GM12864 (cell line): ENCODE measurements around the gene MB21D2.

Source experiments
- DNase-seq: peaks from one replicate; pipeline ENCODE4 v3.0.0-alpha.2; 2011; ENCODE audit warnings: low read depth
- H3K4me3 ChIP-seq: 2 replicates; pipeline ENCODE4 v1.5.1; 2011; ENCODE audit warnings: mild to moderate bottlenecking, low read depth, low read length, control low read depth
- CTCF ChIP-seq: IDR thresholded peaks from 2 replicates; pipeline ENCODE4 v1.5.1; 2011; ENCODE audit warnings: low read depth, mild to moderate bottlenecking, moderate library complexity, low read length, control low read depth, inconsistent platforms; ENCODE audit errors: missing control alignments

The MB21D2 gene

GRCh38 chr3:192835818-192836815, 81.5 kb downstream of the MB21D2 start:
- DNase-seq = no peak
- no peak overlapping the region for H3K4me3 ChIP-seq
- TF ChIP-seq CTCF = no peak

- DNase-seq = no peak
- no peak for TF ChIP-seq CTCF
- no peak overlapping the region for H3K4me3 ChIP-seq
Measured at GRCh38 chr3:192834428-192834827, 83.2 kb downstream of the MB21D2 start.

- TF ChIP-seq CTCF = no peak
- DNase-seq = no peak
Measured at GRCh38 chr3:192833177-192833890, 84.3 kb downstream of the MB21D2 start.

GRCh38 chr3:192831801-192832347, 85.8 kb downstream of the MB21D2 start:
- DNase-seq = no peak
- no peak for TF ChIP-seq CTCF
- no peak overlapping the region; the same call in 1 of the 2 replicates for H3K4me3 ChIP-seq

More at GRCh38 chr3:192833177-192833890, 84.3 kb downstream of the MB21D2 start:
- no peak overlapping the region for H3K4me3 ChIP-seq

- DNase-seq = no peak
- H3K4me3 ChIP-seq = peak overlapping the region; percentile 2; the same call in 1 of the 2 replicates
- TF ChIP-seq CTCF = no peak
Measured at GRCh38 chr3:192831111-192831644, 86.5 kb downstream of the MB21D2 start.

GRCh38 chr3:192830291-192831110, 87.2 kb downstream of the MB21D2 start:
- no peak for DNase-seq

More at GRCh38 chr3:192830291-192831110, 87.2 kb downstream of the MB21D2 start:
- no peak overlapping the region; the same call in 1 of the 2 replicates for H3K4me3 ChIP-seq
- no peak for TF ChIP-seq CTCF
